HEK293 (cell line): ENCODE results near the gene PTRH2.
A peak's percentile ranks its signal among the peaks of the same experiment; 100 is the strongest.

Source experiments
- CTCF ChIA-PET: fragments of 350-600 bp; formaldehyde crosslinking; extraction: SDS; loops from one replicate; lab custom pipeline; 2021; ENCODE audit warnings: antibody characterized with exemption; lab: Yijun Ruan, JAX
- POLR2A ChIA-PET: fragments of 300-600 bp; formaldehyde crosslinking; extraction: SDS; loops from one replicate; lab custom pipeline; 2020; ENCODE audit warnings: antibody characterized with exemption, inconsistent platforms; lab: Yijun Ruan, JAX
- H3K27ac ChIP-seq: fragments of 200-500 bp; sonication (Bioruptor generic); 2 replicates; pipeline ENCODE4 v1.5.1; 2014; ENCODE audit warnings: low read depth, low read length, control low read depth, inconsistent platforms; ENCODE audit errors: extremely low read depth
- H3K36me3 ChIP-seq, 2 experiments: fragments of 200-500 bp in 1 of 2; sonication (Bioruptor generic) in 1 of 2; 1 replicate in 1 of 2; 2 replicates in 1 of 2; pipeline ENCODE4 v1.5.1; 2014 to 2017; ENCODE audit warnings: inconsistent platforms in 2 of 2, low read length in 2 of 2; ENCODE audit not compliant: control insufficient read depth in 2 of 2, insufficient read depth in 1 of 2
- H3K4me1 ChIP-seq: fragments of 200-500 bp; sonication (Bioruptor generic); 2 replicates; pipeline ENCODE4 v1.5.1; 2014; ENCODE audit warnings: mild to moderate bottlenecking, low read length, inconsistent platforms; ENCODE audit not compliant: control insufficient read depth, insufficient read depth
- H3K4me3 ChIP-seq: 2 replicates; pipeline ENCODE4 v1.5.1; 2011; ENCODE audit warnings: low read depth, mild to moderate bottlenecking, control low read depth, low read length, moderate library complexity
- H3K9me3 ChIP-seq: fragments of 200-500 bp; sonication (Bioruptor generic); 2 replicates; pipeline ENCODE4 v1.5.1; 2014; ENCODE audit warnings: low read depth, low read length, inconsistent platforms; ENCODE audit not compliant: control insufficient read depth, insufficient read depth
- EGR2 ChIP-seq: fragments of 450-650 bp; formaldehyde crosslinking; IDR thresholded peaks from 2 replicates; pipeline ENCODE4 v1.5.1; 2016; ENCODE audit warnings: low read depth, missing biosample characterization, missing genetic modification characterization
- ELK4 ChIP-seq: IDR thresholded peaks from 2 replicates; pipeline ENCODE4 v1.6.1; 2011; ENCODE audit warnings: mild to moderate bottlenecking, low read depth, low read length, borderline replicate concordance
- GLIS1 ChIP-seq: fragments of 450-650 bp; formaldehyde crosslinking; IDR thresholded peaks from 2 replicates; pipeline ENCODE4 v1.5.1; 2016; ENCODE audit warnings: missing biosample characterization, missing genetic modification characterization
- KLF9 ChIP-seq: fragments of 450-650 bp; formaldehyde crosslinking; IDR thresholded peaks from 2 replicates; pipeline ENCODE4 v1.5.1; 2016; ENCODE audit warnings: missing biosample characterization, missing genetic modification characterization, low read depth
- PRDM2 ChIP-seq: fragments of 450-650 bp; formaldehyde crosslinking; IDR thresholded peaks from 2 replicates; pipeline ENCODE4 v1.5.1; 2016; ENCODE audit warnings: missing biosample characterization, missing genetic modification characterization, borderline replicate concordance
- SP3 ChIP-seq: fragments of 450-650 bp; formaldehyde crosslinking; IDR thresholded peaks from 2 replicates; pipeline ENCODE4 v1.5.1; 2016; ENCODE audit warnings: missing biosample characterization, missing genetic modification characterization
- WT1 ChIP-seq: fragments of 450-650 bp; formaldehyde crosslinking; IDR thresholded peaks from 2 replicates; pipeline ENCODE4 v1.5.1; 2016; ENCODE audit warnings: missing biosample characterization, missing genetic modification characterization
- ZBTB44 ChIP-seq: fragments of 450-650 bp; IDR thresholded peaks from 2 replicates; pipeline ENCODE4 v1.5.1; 2018; ENCODE audit warnings: missing biosample characterization, mild to moderate bottlenecking, missing genetic modification characterization
- ZNF146 ChIP-seq: fragments of 450-650 bp; formaldehyde crosslinking; IDR thresholded peaks from 2 replicates; pipeline ENCODE4 v1.5.1; 2016; ENCODE audit warnings: missing biosample characterization, missing genetic modification characterization
- ZNF184 ChIP-seq: fragments of 450-650 bp; IDR thresholded peaks from 2 replicates; pipeline ENCODE4 v1.5.1; 2018; ENCODE audit warnings: missing biosample characterization, mild to moderate bottlenecking, missing genetic modification characterization
- ZNF19 ChIP-seq: fragments of 450-650 bp; formaldehyde crosslinking; IDR thresholded peaks from 2 replicates; pipeline ENCODE4; 2016; ENCODE audit warnings: missing biosample characterization, missing genetic modification characterization, low read depth
- ZNF211 ChIP-seq: fragments of 450-650 bp; formaldehyde crosslinking; IDR thresholded peaks from 2 replicates; pipeline ENCODE4 v1.5.1; 2016; ENCODE audit warnings: low read depth, missing biosample characterization, missing genetic modification characterization
- ZNF26 ChIP-seq: fragments of 450-650 bp; formaldehyde crosslinking; IDR thresholded peaks from 2 replicates; pipeline ENCODE4 v1.5.1; 2016; ENCODE audit warnings: missing biosample characterization, missing genetic modification characterization
- ZNF324 ChIP-seq: fragments of 450-650 bp; formaldehyde crosslinking; IDR thresholded peaks from 2 replicates; pipeline ENCODE4 v1.5.1; 2016; ENCODE audit warnings: missing biosample characterization, missing genetic modification characterization
- ZNF366 ChIP-seq: fragments of 450-650 bp; formaldehyde crosslinking; conservative IDR thresholded peaks from 2 replicates; pipeline ENCODE4 v1.5.1; 2016; ENCODE audit warnings: missing biosample characterization, missing genetic modification characterization
- ZNF398 ChIP-seq: fragments of 450-650 bp; formaldehyde crosslinking; IDR thresholded peaks from 2 replicates; pipeline ENCODE4 v1.5.1; 2017; ENCODE audit warnings: missing biosample characterization, missing genetic modification characterization
- ZNF416 ChIP-seq: fragments of 450-650 bp; formaldehyde crosslinking; IDR thresholded peaks from 2 replicates; pipeline ENCODE4 v1.5.1; 2016; ENCODE audit warnings: missing biosample characterization, missing genetic modification characterization
- ZNF433 ChIP-seq: fragments of 450-650 bp; formaldehyde crosslinking; IDR thresholded peaks from 2 replicates; pipeline ENCODE4 v1.5.1; 2016; ENCODE audit warnings: missing biosample characterization, missing genetic modification characterization, low read depth
- ZNF639 ChIP-seq: fragments of 450-650 bp; formaldehyde crosslinking; IDR thresholded peaks from 2 replicates; pipeline ENCODE4 v1.5.1; 2016; ENCODE audit warnings: missing biosample characterization, missing genetic modification characterization
- ZNF654 ChIP-seq: fragments of 450-650 bp; formaldehyde crosslinking; IDR thresholded peaks from 2 replicates; pipeline ENCODE4 v1.5.1; 2016; ENCODE audit warnings: low read depth, missing biosample characterization, missing genetic modification characterization
- ZNF664 ChIP-seq: fragments of 450-650 bp; formaldehyde crosslinking; IDR thresholded peaks from 2 replicates; pipeline ENCODE4 v1.5.1; 2016; ENCODE audit warnings: missing biosample characterization, missing genetic modification characterization
- ZNF677 ChIP-seq: fragments of 450-650 bp; IDR thresholded peaks from 2 replicates; pipeline ENCODE4 v1.5.0; 2018; ENCODE audit warnings: missing biosample characterization, mild to moderate bottlenecking, missing genetic modification characterization, moderate library complexity
- ZNF830 ChIP-seq: fragments of 450-650 bp; IDR thresholded peaks from 2 replicates; pipeline ENCODE4 v1.5.0; 2018; ENCODE audit warnings: missing biosample characterization, missing genetic modification characterization, low read depth, mild to moderate bottlenecking, moderate library complexity
- ZSCAN23 ChIP-seq: fragments of 450-650 bp; formaldehyde crosslinking; IDR thresholded peaks from 2 replicates; pipeline ENCODE4 v1.5.1; 2016; ENCODE audit warnings: missing biosample characterization, missing genetic modification characterization
- ZXDB ChIP-seq: fragments of 450-650 bp; formaldehyde crosslinking; IDR thresholded peaks from 2 replicates; pipeline ENCODE4 v1.5.1; 2016; ENCODE audit warnings: missing biosample characterization, missing genetic modification characterization

Gene PTRH2

GRCh38 chr17:59669411-59669810 is 37.8 kb downstream of the PTRH2 start (continued):
- TF ChIP-seq ZNF146, result no peak
- TF ChIP-seq ZNF366 (tag by site-specific recombination), result no peak
- peak; percentile 65 for TF ChIP-seq WT1
- TF ChIP-seq ZSCAN23, result no peak
- no peak for TF ChIP-seq ZBTB44 (tag by site-specific recombination)
- no peak for TF ChIP-seq SP3 (tag by site-specific recombination)
- TF ChIP-seq ZNF211 (tag by site-specific recombination), result no peak
- 0 out of 2 replicates have a peak, but pooled peaks have one; percentile 20 for TF ChIP-seq ZXDB
- TF ChIP-seq ZNF416 (tag by site-specific recombination), result no peak
- TF ChIP-seq EGR2 (tag by site-specific recombination), result no peak
- TF ChIP-seq ZNF398 (tag by site-specific recombination), result no peak
- no peak for TF ChIP-seq PRDM2 (tag by site-specific recombination)
- no peak for TF ChIP-seq ZNF26 (tag by site-specific recombination)

- Histone ChIP-seq H3K36me3 (peaks cover 84 to 94% of the 10 kb centered on the region in 2 experiments), H3K27ac (no peak overlapping the region), H3K4me3 (no peak overlapping the region), H3K9me3 (no peaks in the 10 kb centered on the region), H3K4me1 (no peaks in the 10 kb centered on the region)
- ChIA-PET CTCF (interaction anchor here (0.6 kb wide), 2 partner anchors 149 to 178 kb away, joined by 3 to 6 read pairs; no protein-coding TSS in a partner anchor), POLR2A (no interaction called here)
- TF ChIP-seq ZNF19 (tag by site-specific recombination) (no peak), ZNF639 (tag by site-specific recombination) (no peak), ZNF324 (tag by site-specific recombination) (no peak), ZNF830 (tag by site-specific recombination) (no peak), ZNF433 (no peak), ZNF366 (tag by site-specific recombination) (no peak), ZNF184 (tag by site-specific recombination) (no peak), GLIS1 (tag by site-specific recombination) (no peak), ELK4 (no peak), KLF9 (no peak), ZNF664 (no peak), ZNF677 (tag by site-specific recombination) (no peak), ZNF654 (tag by site-specific recombination) (no peak)
Measured at GRCh38 chr17:59668816-59669215, 38.4 kb downstream of the PTRH2 start.
